Prostate gland (tissue), 2 donors: Measurements from ENCODE around the gene GM2A. TPM values are rescaled to one million over a fixed set of nuclear protein-coding genes. Genes with fewer than 3 reads are reported as not detected.

Experiments
- DNase-seq: peaks from one replicate; pipeline ENCODE4 v3.0.0-alpha.2; 2019; ENCODE audit warnings: low spot score
- H3K27ac ChIP-seq, 2 donors: fragments of 200-600 bp; sonication (generic); 2 replicates each; pipeline ENCODE4 v1.5.1; 2017 to 2019
- H3K27me3 ChIP-seq: fragments of 200-600 bp; sonication (generic); replicated peaks from 2 replicates; pipeline ENCODE4 v1.5.1; 2019; ENCODE audit not compliant: insufficient read depth
- H3K36me3 ChIP-seq, 2 donors: fragments of 200-600 bp; sonication (generic); 1 replicate in 1 of 2; 2 replicates in 1 of 2; pipeline versions ENCODE4 v1.5.1 to v1.8.1; 2017 to 2019
- H3K4me1 ChIP-seq: fragments of 200-600 bp; sonication (generic); replicated peaks from 2 replicates; pipeline ENCODE4 v1.5.1; 2019
- H3K4me3 ChIP-seq, 2 donors: fragments of 200-600 bp; sonication (generic); 2 replicates each; pipeline ENCODE4 v1.5.1; 2017 to 2019
- H3K9me3 ChIP-seq: fragments of 200-600 bp; sonication (generic); 2 replicates; pipeline ENCODE4 v1.5.1; 2017
- POLR2A ChIP-seq: fragments of 450-650 bp; IDR thresholded peaks from one replicate; pipeline ENCODE4 v1.6.1; 2016; ENCODE audit warnings: antibody characterized with exemption, mild to moderate bottlenecking
- POLR2AphosphoS5 ChIP-seq: sonication (generic); formaldehyde crosslinking; IDR thresholded peaks from one replicate; pipeline ENCODE4 v1.6.1; 2017; ENCODE audit warnings: antibody characterized with exemption
- WGBS: methylation state at CpG from one replicate; pipeline ENCODE4 v1.1.5; 2018; 5-methylcytosine and 5-hydroxymethylcytosine counted together
- intact Hi-C: fragments of 100-400 bp; cut with DNase I; formaldehyde crosslinking; loops from one replicate; pipeline ENCODE4 v1.14.2; 2022
- total RNA-seq, 2 donors: library from RNA; depleted of rRNA; stranded (reverse); fragments of >200 nt; gene quantifications; one replicate each; pipeline ENCODE4 v1.1.0, GENCODE V29; 2016
- TF ChIP-seq, protein P1 (sequence below), 4 experiments: fragments of 200-600 bp in 2 of 4; fragments of 450-650 bp in 2 of 4; sonication (generic) in 2 of 4; IDR thresholded peaks; 1 replicate in 3 of 4; 2 replicates in 1 of 4; pipeline ENCODE4 v1.5.1; 2016 to 2019; ENCODE audit warnings: antibody characterized with exemption in 4 of 4, mild to moderate bottlenecking in 2 of 4, moderate library complexity in 2 of 4

The GM2A gene
- total RNA-seq, 2 donors from 2014 or later, result 48.9 to 60.0 TPM

GRCh38 chr5:151213803-151214613 is 39.0 kb upstream of the GM2A start:
- Histone ChIP-seq H3K4me1 (no peaks in the 10 kb centered on the region), H3K9me3 (no peaks in the 10 kb centered on the region), H3K4me3 (no peak overlapping the region), H3K27ac (no peak overlapping the region), H3K27me3 (no peaks in the 10 kb centered on the region), H3K36me3 (no peaks in the 10 kb centered on the region)
- 68% methylated on average over 9 of the region's 9 CpGs for WGBS
- intact Hi-C loops, result no loop called here
- DNase-seq, result no peak
- TF ChIP-seq POLR2A (no peak), POLR2AphosphoS5 (peak; percentile 11)

- no peak overlapping the region for H3K4me3 ChIP-seq
- no peak overlapping the region for H3K27ac ChIP-seq
- H3K36me3 ChIP-seq, result no peaks in the 10 kb centered on the region
- H3K27me3 ChIP-seq, result no peaks in the 10 kb centered on the region
- intact Hi-C loops, result no loop called here
- no peaks in the 10 kb centered on the region for H3K4me1 ChIP-seq
- DNase-seq, result no peak
- TF ChIP-seq, protein P1, sequence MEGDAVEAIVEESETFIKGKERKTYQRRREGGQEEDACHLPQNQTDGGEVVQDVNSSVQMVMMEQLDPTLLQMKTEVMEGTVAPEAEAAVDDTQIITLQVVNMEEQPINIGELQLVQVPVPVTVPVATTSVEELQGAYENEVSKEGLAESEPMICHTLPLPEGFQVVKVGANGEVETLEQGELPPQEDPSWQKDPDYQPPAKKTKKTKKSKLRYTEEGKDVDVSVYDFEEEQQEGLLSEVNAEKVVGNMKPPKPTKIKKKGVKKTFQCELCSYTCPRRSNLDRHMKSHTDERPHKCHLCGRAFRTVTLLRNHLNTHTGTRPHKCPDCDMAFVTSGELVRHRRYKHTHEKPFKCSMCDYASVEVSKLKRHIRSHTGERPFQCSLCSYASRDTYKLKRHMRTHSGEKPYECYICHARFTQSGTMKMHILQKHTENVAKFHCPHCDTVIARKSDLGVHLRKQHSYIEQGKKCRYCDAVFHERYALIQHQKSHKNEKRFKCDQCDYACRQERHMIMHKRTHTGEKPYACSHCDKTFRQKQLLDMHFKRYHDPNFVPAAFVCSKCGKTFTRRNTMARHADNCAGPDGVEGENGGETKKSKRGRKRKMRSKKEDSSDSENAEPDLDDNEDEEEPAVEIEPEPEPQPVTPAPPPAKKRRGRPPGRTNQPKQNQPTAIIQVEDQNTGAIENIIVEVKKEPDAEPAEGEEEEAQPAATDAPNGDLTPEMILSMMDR (IDR thresholded peaks at IDR 0.05), result no peak
- no peak for TF ChIP-seq POLR2A
- TF ChIP-seq POLR2AphosphoS5, result no peak
- 88% methylated on average over 10 of the region's 10 CpGs for WGBS
- no peaks in the 10 kb centered on the region for H3K9me3 ChIP-seq
These were observed 38.1 kb upstream of the GM2A start for GRCh38 chr5:151214614-151215545.

- DNase-seq, result no peak
- H3K4me1 ChIP-seq, result no peaks in the 10 kb centered on the region
- WGBS, result 85% methylated on average over 2 of the region's 2 CpGs
- H3K4me3 ChIP-seq, result no peak overlapping the region
- H3K9me3 ChIP-seq, result no peaks in the 10 kb centered on the region
- TF ChIP-seq POLR2A (no peak), POLR2AphosphoS5 (no peak)
- TF ChIP-seq, protein P1 (IDR thresholded peaks at IDR 0.05), result no peak
- H3K27ac ChIP-seq, result no peak overlapping the region
- H3K27me3 ChIP-seq, result no peaks in the 10 kb centered on the region
- intact Hi-C loops, result no loop called here
- no peaks in the 10 kb centered on the region for H3K36me3 ChIP-seq
These were observed 37.5 kb upstream of the GM2A start for GRCh38 chr5:151215546-151215880.

DNA sequence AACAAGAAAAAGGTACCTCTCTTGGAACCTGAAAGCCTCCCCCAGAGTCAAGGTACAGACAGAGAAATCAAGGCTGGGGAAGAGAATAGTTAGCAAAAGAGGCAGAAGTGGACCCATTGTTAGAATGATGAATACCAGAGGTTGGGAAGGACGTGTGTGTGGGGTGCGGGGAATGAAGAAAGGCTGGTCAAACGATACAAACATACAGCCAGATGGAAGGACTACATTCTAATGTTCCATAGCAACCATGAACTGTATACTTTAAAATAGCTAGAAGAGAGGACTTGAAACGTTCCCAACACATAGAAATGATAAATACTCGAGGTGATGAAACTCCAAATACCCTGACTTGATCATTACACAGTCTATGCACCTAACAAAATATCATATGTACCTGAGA is 36.2 kb upstream of the GM2A start:
- Histone ChIP-seq H3K36me3 (no peaks in the 10 kb centered on the region), H3K27me3 (no peaks in the 10 kb centered on the region), H3K27ac (no peak overlapping the region), H3K4me1 (no peaks in the 10 kb centered on the region), H3K9me3 (no peaks in the 10 kb centered on the region), H3K4me3 (no peak overlapping the region)
- intact Hi-C loops, result no loop called here
- TF ChIP-seq POLR2A (no peak), POLR2AphosphoS5 (no peak)
- TF ChIP-seq, protein P1 (IDR thresholded peaks at IDR 0.05), result no peak
- WGBS, result 61% methylated on average over 5 of the region's 5 CpGs
- no peak for DNase-seq

DNA sequence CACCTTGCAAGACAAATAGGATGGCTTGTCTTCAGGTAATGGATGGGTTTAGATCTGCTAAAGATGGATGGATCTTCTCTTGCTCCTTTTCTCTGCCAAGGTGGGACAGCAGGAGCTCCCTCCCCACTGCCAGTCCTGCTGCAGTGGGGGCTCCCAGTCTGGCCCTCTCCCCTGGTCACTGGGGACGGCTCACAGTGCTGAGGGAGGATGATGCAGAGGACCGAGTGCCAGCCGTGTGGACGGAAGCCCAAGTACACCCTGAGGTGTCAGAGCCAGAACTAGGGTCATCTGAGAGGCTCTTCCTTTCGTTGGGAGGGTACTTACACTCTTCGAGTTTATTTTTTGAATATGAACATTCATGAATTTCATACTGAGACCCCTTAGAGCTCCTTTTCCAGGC is 34.8 kb upstream of the GM2A start:
- H3K4me1 ChIP-seq, result no peaks in the 10 kb centered on the region

More for the DNA sequence above, 34.8 kb upstream of the GM2A start:
- intact Hi-C loops, result no loop called here
- Histone ChIP-seq H3K4me3 (no peak overlapping the region), H3K27ac (no peak overlapping the region), H3K36me3 (no peaks in the 10 kb centered on the region), H3K9me3 (no peaks in the 10 kb centered on the region), H3K27me3 (no peaks in the 10 kb centered on the region)
- WGBS, result 73% methylated on average over 6 of the region's 6 CpGs
- TF ChIP-seq POLR2A, result no peak
- TF ChIP-seq, protein P1 (IDR thresholded peaks at IDR 0.05), result no peak
- no peak for TF ChIP-seq POLR2AphosphoS5
- no peak for DNase-seq
